ENCODE data around the gene DPH2. TPM values are rescaled to one million over a fixed set of nuclear protein-coding genes. Genes with fewer than 3 reads are reported as not detected.

Gene DPH2
- total RNA-seq, 1 donor from 2014 or later = 69.3 TPM

GRCh38 chr1:43957407-43958040 is 12.3 kb upstream of the DPH2 start:
- TF ChIP-seq CTCF (IDR thresholded peaks at IDR 0.05) = no peak

GRCh38 chr1:43958351-43959255 is 11.2 kb upstream of the DPH2 start:
- H3K27ac ChIP-seq = no peak overlapping the region
- H3K36me3 ChIP-seq = peaks cover 54 to 69% of the 10 kb centered on the region in 2 donors
- intact Hi-C loops (cut with DNase I) = no loop called here
- no peaks in the 10 kb centered on the region for H3K27me3 ChIP-seq
- H3K4me1 ChIP-seq = no peaks in the 10 kb centered on the region
- no peak for TF ChIP-seq CTCF (IDR thresholded peaks at IDR 0.05)
- no peak overlapping the region for H3K4me3 ChIP-seq
- no peak for DNase-seq (ENCODE audit: low spot score in 2 of 2)
- no peaks in the 10 kb centered on the region for H3K9me3 ChIP-seq

More at GRCh38 chr1:43957407-43958040, 12.3 kb upstream of the DPH2 start:
- Histone ChIP-seq H3K36me3 (peaks cover 53 to 63% of the 10 kb centered on the region in 2 donors), H3K27ac (no peak overlapping the region), H3K27me3 (no peaks in the 10 kb centered on the region), H3K4me3 (no peak overlapping the region), H3K4me1 (no peaks in the 10 kb centered on the region), H3K9me3 (no peaks in the 10 kb centered on the region)
- DNase-seq (ENCODE audit: low spot score in 2 of 2) = no peak
- intact Hi-C loops (cut with DNase I) = no loop called here

DNA sequence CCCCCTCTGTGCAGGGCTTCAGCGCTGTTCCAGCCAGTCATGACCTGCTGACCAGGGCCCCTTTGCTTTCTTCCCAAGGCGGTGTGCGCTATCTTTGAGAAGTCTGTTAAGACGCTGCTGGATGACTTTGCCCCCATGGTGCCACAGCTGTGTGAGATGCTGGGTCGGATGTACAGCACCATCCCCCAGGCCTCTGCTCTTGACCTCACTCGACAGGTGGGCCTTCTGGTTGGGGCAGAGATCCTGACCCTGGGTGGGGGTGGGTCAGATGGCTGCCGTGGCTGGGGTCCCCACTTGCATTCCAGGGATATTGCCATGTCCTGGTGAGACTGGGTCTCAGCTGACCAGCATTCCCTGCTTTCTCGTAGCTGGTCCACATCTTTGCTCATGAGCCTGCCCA is 9.0 kb upstream of the DPH2 start:
- no peaks in the 10 kb centered on the region for H3K4me1 ChIP-seq
- no peak for DNase-seq (ENCODE audit: low spot score in 2 of 2)
- H3K9me3 ChIP-seq = no peaks in the 10 kb centered on the region
- H3K27ac ChIP-seq = no peak overlapping the region
- intact Hi-C loops (cut with DNase I) = no loop called here
- no peak for TF ChIP-seq CTCF (IDR thresholded peaks at IDR 0.05)
- H3K4me3 ChIP-seq = no peak overlapping the region
- H3K27me3 ChIP-seq = no peaks in the 10 kb centered on the region
- peaks cover 62 to 79% of the 10 kb centered on the region in 2 donors for H3K36me3 ChIP-seq

GRCh38 chr1:43961692-43962091 is 8.1 kb upstream of the DPH2 start:
- Histone ChIP-seq H3K36me3 (peaks cover 62 to 75% of the 10 kb centered on the region in 2 donors), H3K9me3 (no peaks in the 10 kb centered on the region), H3K4me3 (no peak overlapping the region), H3K27me3 (no peaks in the 10 kb centered on the region), H3K27ac (no peak overlapping the region), H3K4me1 (no peaks in the 10 kb centered on the region)
- intact Hi-C loops (cut with DNase I) = no loop called here
- TF ChIP-seq CTCF (IDR thresholded peaks at IDR 0.05) = no peak
- no peak for DNase-seq (ENCODE audit: low spot score in 2 of 2)

- H3K27me3 ChIP-seq = no peaks in the 10 kb centered on the region
Measured at GRCh38 chr1:43962324-43962723, 7.5 kb upstream of the DPH2 start.

More at GRCh38 chr1:43962324-43962723, 7.5 kb upstream of the DPH2 start:
- no peak for TF ChIP-seq CTCF (IDR thresholded peaks at IDR 0.05)
- Histone ChIP-seq H3K4me3 (no peak overlapping the region), H3K36me3 (peaks cover 56 to 69% of the 10 kb centered on the region in 2 donors), H3K9me3 (no peaks in the 10 kb centered on the region), H3K27ac (no peak overlapping the region), H3K4me1 (no peaks in the 10 kb centered on the region)
- intact Hi-C loops (cut with DNase I) = no loop called here
- DNase-seq (ENCODE audit: low spot score in 2 of 2) = no peak

All from ascending aorta (tissue), 2 donors.